ENCODE results near the gene RCOR1.

Gene RCOR1

GRCh38 chr14:102739190-102739469 is 146.7 kb downstream of the RCOR1 start:
- TF ChIP-seq, protein P1, sequence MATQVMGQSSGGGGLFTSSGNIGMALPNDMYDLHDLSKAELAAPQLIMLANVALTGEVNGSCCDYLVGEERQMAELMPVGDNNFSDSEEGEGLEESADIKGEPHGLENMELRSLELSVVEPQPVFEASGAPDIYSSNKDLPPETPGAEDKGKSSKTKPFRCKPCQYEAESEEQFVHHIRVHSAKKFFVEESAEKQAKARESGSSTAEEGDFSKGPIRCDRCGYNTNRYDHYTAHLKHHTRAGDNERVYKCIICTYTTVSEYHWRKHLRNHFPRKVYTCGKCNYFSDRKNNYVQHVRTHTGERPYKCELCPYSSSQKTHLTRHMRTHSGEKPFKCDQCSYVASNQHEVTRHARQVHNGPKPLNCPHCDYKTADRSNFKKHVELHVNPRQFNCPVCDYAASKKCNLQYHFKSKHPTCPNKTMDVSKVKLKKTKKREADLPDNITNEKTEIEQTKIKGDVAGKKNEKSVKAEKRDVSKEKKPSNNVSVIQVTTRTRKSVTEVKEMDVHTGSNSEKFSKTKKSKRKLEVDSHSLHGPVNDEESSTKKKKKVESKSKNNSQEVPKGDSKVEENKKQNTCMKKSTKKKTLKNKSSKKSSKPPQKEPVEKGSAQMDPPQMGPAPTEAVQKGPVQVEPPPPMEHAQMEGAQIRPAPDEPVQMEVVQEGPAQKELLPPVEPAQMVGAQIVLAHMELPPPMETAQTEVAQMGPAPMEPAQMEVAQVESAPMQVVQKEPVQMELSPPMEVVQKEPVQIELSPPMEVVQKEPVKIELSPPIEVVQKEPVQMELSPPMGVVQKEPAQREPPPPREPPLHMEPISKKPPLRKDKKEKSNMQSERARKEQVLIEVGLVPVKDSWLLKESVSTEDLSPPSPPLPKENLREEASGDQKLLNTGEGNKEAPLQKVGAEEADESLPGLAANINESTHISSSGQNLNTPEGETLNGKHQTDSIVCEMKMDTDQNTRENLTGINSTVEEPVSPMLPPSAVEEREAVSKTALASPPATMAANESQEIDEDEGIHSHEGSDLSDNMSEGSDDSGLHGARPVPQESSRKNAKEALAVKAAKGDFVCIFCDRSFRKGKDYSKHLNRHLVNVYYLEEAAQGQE (IDR thresholded peaks at IDR 0.05; ENCODE audit: insufficient replicate concordance, low read depth): no peak
- TF ChIP-seq GABPA (IDR thresholded peaks at IDR 0.05; ENCODE audit: low read depth) (no peak), POLR2AphosphoS5 (IDR thresholded peaks at IDR 0.05; ENCODE audit: low read depth) (no peak), CTCF (IDR thresholded peaks at IDR 0.05; ENCODE audit: insufficient read depth, low read length) (no peak), SPI1 (IDR thresholded peaks at IDR 0.05; ENCODE audit: borderline replicate concordance, low read depth) (no peak)
- Histone ChIP-seq H3K27me3 (ENCODE audit: insufficient read depth, poor library complexity, severe bottlenecking) (no peaks in the 10 kb centered on the region), H3K4me3 (replicated peaks; ENCODE audit: insufficient read depth, low read length) (no peak overlapping the region), H3K27ac (replicated peaks) (no peak overlapping the region)
- DNase-seq (ENCODE audit: low read depth in 1 of 2, low spot score in 1 of 2): no peak

- Histone ChIP-seq H3K27me3 (ENCODE audit: insufficient read depth, poor library complexity, severe bottlenecking) (no peaks in the 10 kb centered on the region), H3K27ac (replicated peaks) (no peak overlapping the region), H3K4me3 (replicated peaks; ENCODE audit: insufficient read depth, low read length) (no peak overlapping the region)
- no peak for DNase-seq (ENCODE audit: low read depth in 1 of 2, low spot score in 1 of 2)
- TF ChIP-seq GABPA (IDR thresholded peaks at IDR 0.05; ENCODE audit: low read depth): no peak
- no peak for TF ChIP-seq POLR2AphosphoS5 (IDR thresholded peaks at IDR 0.05; ENCODE audit: low read depth)
- TF ChIP-seq SPI1 (IDR thresholded peaks at IDR 0.05; ENCODE audit: borderline replicate concordance, low read depth): no peak
- TF ChIP-seq, protein P1 (IDR thresholded peaks at IDR 0.05; ENCODE audit: insufficient replicate concordance, low read depth): no peak
- no peak for TF ChIP-seq CTCF (IDR thresholded peaks at IDR 0.05; ENCODE audit: insufficient read depth, low read length)
Measured at GRCh38 chr14:102746634-102747438, 154.4 kb downstream of the RCOR1 start.

DNA sequence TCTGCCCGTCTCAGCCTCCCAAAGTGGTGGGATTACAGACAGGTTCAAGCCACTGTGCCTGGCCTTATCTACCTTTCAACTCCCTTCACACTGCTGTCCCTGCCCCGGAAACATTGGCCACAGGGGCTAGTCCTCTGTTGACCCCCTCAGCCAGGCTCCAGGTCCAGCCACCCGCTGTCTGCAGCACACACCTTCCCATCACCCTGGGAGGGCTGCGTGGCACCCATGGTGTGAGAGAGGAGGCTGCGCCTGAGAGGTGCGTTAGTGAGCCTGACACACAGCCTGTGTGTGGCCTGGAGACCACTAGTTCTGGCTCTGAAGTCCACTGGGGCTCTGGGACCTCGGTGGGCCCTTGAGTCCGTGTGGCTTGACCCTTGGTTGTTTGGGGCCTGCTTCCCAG is 156.4 kb downstream of the RCOR1 start:
- Histone ChIP-seq H3K4me3 (replicated peaks; ENCODE audit: insufficient read depth, low read length) (no peak overlapping the region), H3K27ac (replicated peaks) (no peak overlapping the region), H3K27me3 (ENCODE audit: insufficient read depth, poor library complexity, severe bottlenecking) (no peaks in the 10 kb centered on the region)
- DNase-seq (ENCODE audit: low read depth in 1 of 2, low spot score in 1 of 2): no peak
- TF ChIP-seq GABPA (IDR thresholded peaks at IDR 0.05; ENCODE audit: low read depth) (no peak), SPI1 (IDR thresholded peaks at IDR 0.05; ENCODE audit: borderline replicate concordance, low read depth) (no peak), CTCF (IDR thresholded peaks at IDR 0.05; ENCODE audit: insufficient read depth, low read length) (no peak), POLR2AphosphoS5 (IDR thresholded peaks at IDR 0.05; ENCODE audit: low read depth) (no peak)
- TF ChIP-seq, protein P1 (IDR thresholded peaks at IDR 0.05; ENCODE audit: insufficient replicate concordance, low read depth): no peak

All from HL-60 (cell line).